HCT116 (cell line): ENCODE results near the gene GIPC3.

Experiments
- ATF3 ChIP-seq: IDR thresholded peaks from 2 replicates; pipeline ENCODE4 v1.6.1; 2012
- CEBPB ChIP-seq: IDR thresholded peaks from 2 replicates; pipeline ENCODE4 v1.6.1; 2012; ENCODE audit warnings: low read depth
- CTCF ChIP-seq, 3 experiments: fragments of 200-600 bp in 1 of 3; sonication (generic) in 1 of 3; IDR thresholded peaks in 2 of 3; conservative IDR thresholded peaks in 1 of 3; 2 replicates each; pipeline ENCODE4 v1.5.1; 2012 to 2017; ENCODE audit warnings: low read depth in 2 of 3, low read length in 2 of 3, antibody characterized with exemption in 1 of 3, borderline replicate concordance in 1 of 3, control low read depth in 1 of 3, mild to moderate bottlenecking in 1 of 3, mixed read lengths in 1 of 3, mixed run types in 1 of 3, moderate library complexity in 1 of 3; ENCODE audit not compliant: insufficient read depth in 1 of 3
- EZH2 ChIP-seq: fragments of 200-600 bp; sonication (generic); IDR thresholded peaks from 2 replicates; pipeline ENCODE4 v1.6.1; 2017; ENCODE audit warnings: antibody characterized with exemption, mixed run types
- JUND ChIP-seq: IDR thresholded peaks from 2 replicates; pipeline ENCODE4 v1.6.1; 2012
- POLR2A ChIP-seq: IDR thresholded peaks from 2 replicates; pipeline ENCODE4 v1.7.0; 2011; ENCODE audit warnings: borderline replicate concordance; ENCODE audit not compliant: insufficient read depth, insufficient read length; ENCODE audit errors: extremely low read depth
- POLR2AphosphoS5 ChIP-seq: IDR thresholded peaks from 2 replicates; pipeline ENCODE4 v1.6.1; 2011; ENCODE audit warnings: mild to moderate bottlenecking, low read depth, low read length, moderate library complexity
- RAD21 ChIP-seq: IDR thresholded peaks from 2 replicates; pipeline ENCODE4 v1.6.1; 2012; ENCODE audit warnings: low read depth, mild to moderate bottlenecking
- TCF7L2 ChIP-seq: IDR thresholded peaks from 2 replicates; pipeline ENCODE4 v1.7.0; 2011; ENCODE audit warnings: borderline replicate concordance, inconsistent platforms; ENCODE audit not compliant: insufficient read depth, insufficient read length; ENCODE audit errors: extremely low read depth

GRCh38 chr19:3543150-3544057 is 41.9 kb upstream of the GIPC3 start:
- TF ChIP-seq POLR2AphosphoS5 (no peak; the same call in 1 of the 2 replicates), CEBPB (no peak), JUND (no peak), CTCF (IDR thresholded peaks at IDR 0.05 in 2 of 3, conservative IDR thresholded peaks at IDR 0.05 in 1 of 3; ENCODE audit: borderline replicate concordance in 1 of 3, insufficient read depth in 1 of 3, low read depth in 2 of 3, low read length in 2 of 3) (no peak), EZH2 (no peak), ATF3 (no peak), TCF7L2 (no peak), RAD21 (no peak), POLR2A (no peak)
